SHP77 (cell line): ENCODE data around the gene SESN2.
"Not testable (repeated sequence)": the region's sequence is repeated elsewhere in the genome, so short reads cannot be mapped to it uniquely, and the experiment has no call there.

Source experiments
- DNase-seq, 2 experiments: peaks; one replicate each; lab custom pipeline; 2025; lab: John Stamatoyannopoulos, UW

SESN2 gene

GRCh38 chr1:28288487-28288886, 29.2 kb downstream of the SESN2 start:
- DNase-seq, result no peak

GRCh38 chr1:28290851-28291250, 31.5 kb downstream of the SESN2 start:
- no peak for DNase-seq

GRCh38 chr1:28291711-28292110, 32.4 kb downstream of the SESN2 start:
- no peak for DNase-seq

GRCh38 chr1:28295936-28296335, 36.6 kb downstream of the SESN2 start:
- DNase-seq, result no peak

- DNase-seq, result peak; percentile 10 to 29
These were observed 37.3 kb downstream of the SESN2 start for GRCh38 chr1:28296401-28297261.

GRCh38 chr1:28297826-28298225, 38.5 kb downstream of the SESN2 start:
- DNase-seq, result no peak

GRCh38 chr1:28298438-28298837, 39.1 kb downstream of the SESN2 start:
- no peak for DNase-seq

GRCh38 chr1:28301368-28302174, 42.3 kb downstream of the SESN2 start:
- no peak for DNase-seq

- DNase-seq, result no peak
These were observed 42.9 kb downstream of the SESN2 start for GRCh38 chr1:28302247-28302646.

- DNase-seq, result no peak
These were observed 47.1 kb downstream of the SESN2 start for GRCh38 chr1:28306301-28306949.

- no peak for DNase-seq
These were observed 49.4 kb downstream of the SESN2 start for GRCh38 chr1:28308750-28309149.

GRCh38 chr1:28309702-28310101, 50.4 kb downstream of the SESN2 start:
- no peak for DNase-seq

GRCh38 chr1:28313702-28314546, 54.6 kb downstream of the SESN2 start:
- DNase-seq, result no peak

GRCh38 chr1:28314547-28314941, 55.2 kb downstream of the SESN2 start:
- DNase-seq, result no peak

GRCh38 chr1:28317014-28317413, 57.7 kb downstream of the SESN2 start:
- DNase-seq, result no peak

GRCh38 chr1:28322194-28322593, 62.9 kb downstream of the SESN2 start:
- DNase-seq, result no peak

GRCh38 chr1:28323720-28324119, 64.4 kb downstream of the SESN2 start:
- no peak for DNase-seq

GRCh38 chr1:28326515-28326914, 67.2 kb downstream of the SESN2 start:
- no peak for DNase-seq

- DNase-seq, result no peak
These were observed 67.7 kb downstream of the SESN2 start for GRCh38 chr1:28326984-28327383.

GRCh38 chr1:28327431-28327830, 68.1 kb downstream of the SESN2 start:
- DNase-seq, result not testable (repeated sequence)

GRCh38 chr1:28328228-28328648, 68.9 kb downstream of the SESN2 start:
- no peak for DNase-seq
